ENCODE results near the gene VMP1. TPM values are rescaled to one million over a fixed set of nuclear protein-coding genes. Genes with fewer than 3 reads are reported as not detected.

VMP1 gene
- total RNA-seq, 1 donor from 2014 or later = 176 TPM

- Mint-ChIP-seq H3K27ac (no peak overlapping the region), H3K4me1 (peaks cover 3% of the 10 kb centered on the region), H3K9me3 (no peaks in the 10 kb centered on the region), H3K36me3 (ENCODE audit: low read depth) (peaks cover 81% of the 10 kb centered on the region), H3K4me3 (no peak overlapping the region), H3K27me3 (no peaks in the 10 kb centered on the region)
- CTCF ChIA-PET = no interaction called here
- TF ChIP-seq CTCF (IDR thresholded peaks at IDR 0.05) = no peak
- intact Hi-C loops (cut with micrococcal nuclease) = no loop called here
- ATAC-seq (ENCODE audit: low read depth) (no peak), DNase-seq (no peak)
- POLR2A ChIA-PET = no interaction called here
Measured at GRCh38 chr17:59680314-59680713, 27.1 kb upstream of the VMP1 start.

- POLR2A ChIA-PET = no interaction called here
- no peaks in the 10 kb centered on the region for H3K9me3 Mint-ChIP-seq
- ATAC-seq (ENCODE audit: low read depth) = no peak
Measured at GRCh38 chr17:59683283-59683682, 24.2 kb upstream of the VMP1 start.

GRCh38 chr17:59684967-59685366, 22.5 kb upstream of the VMP1 start:
- TF ChIP-seq CTCF (IDR thresholded peaks at IDR 0.05) = no peak
- ChIA-PET POLR2A (interaction anchor here (0.6 kb wide), 1 partner anchor 51 kb away, joined by 3 read pairs; no protein-coding TSS in a partner anchor), CTCF (interaction anchor here (0.9 to 1.4 kb wide), 2 partner anchors 66 to 228 kb away, joined by 4 read pairs; no protein-coding TSS in a partner anchor)
- no peaks in the 10 kb centered on the region for H3K9me3 Mint-ChIP-seq
- H3K4me1 Mint-ChIP-seq = peaks cover 3% of the 10 kb centered on the region
- H3K36me3 Mint-ChIP-seq (ENCODE audit: low read depth) = peaks cover 88% of the 10 kb centered on the region
- H3K4me3 Mint-ChIP-seq = no peak overlapping the region
- intact Hi-C loops (cut with micrococcal nuclease) = no loop called here
- no peak overlapping the region for H3K27ac Mint-ChIP-seq
- no peak for DNase-seq
- no peaks in the 10 kb centered on the region for H3K27me3 Mint-ChIP-seq
- no peak for ATAC-seq (ENCODE audit: low read depth)

More at GRCh38 chr17:59683283-59683682, 24.2 kb upstream of the VMP1 start:
- Mint-ChIP-seq H3K4me1 (no peaks in the 10 kb centered on the region), H3K36me3 (ENCODE audit: low read depth) (peaks cover 83% of the 10 kb centered on the region), H3K4me3 (no peak overlapping the region), H3K27me3 (no peaks in the 10 kb centered on the region), H3K27ac (no peak overlapping the region)
- DNase-seq = no peak
- CTCF ChIA-PET = interaction anchor here (1.0 kb wide), 1 partner anchor 12 kb away, joined by 6 read pairs; no protein-coding TSS in a partner anchor
- intact Hi-C loops (cut with micrococcal nuclease) = no loop called here
- TF ChIP-seq CTCF (IDR thresholded peaks at IDR 0.05) = no peak

GRCh38 chr17:59688008-59688407, 19.4 kb upstream of the VMP1 start:
- CTCF ChIA-PET = no interaction called here
- ATAC-seq (ENCODE audit: low read depth) (no peak), DNase-seq (no peak)
- Mint-ChIP-seq H3K4me1 (peaks cover 3% of the 10 kb centered on the region), H3K27ac (peak overlapping the region; percentile 50), H3K27me3 (no peaks in the 10 kb centered on the region), H3K9me3 (no peaks in the 10 kb centered on the region), H3K36me3 (ENCODE audit: low read depth) (peaks cover 85% of the 10 kb centered on the region), H3K4me3 (no peak overlapping the region)
- TF ChIP-seq CTCF (IDR thresholded peaks at IDR 0.05) = no peak
- intact Hi-C loops (cut with micrococcal nuclease) = no loop called here
- POLR2A ChIA-PET = interaction anchor here (0.6 kb wide), 1 partner anchor 361 kb away, joined by 4 read pairs; no protein-coding TSS in a partner anchor

- ATAC-seq (ENCODE audit: low read depth) = no peak
- H3K27me3 Mint-ChIP-seq = no peaks in the 10 kb centered on the region
- TF ChIP-seq CTCF (IDR thresholded peaks at IDR 0.05) = no peak
- H3K36me3 Mint-ChIP-seq (ENCODE audit: low read depth) = peaks cover 84% of the 10 kb centered on the region
- H3K27ac Mint-ChIP-seq = peak overlapping the region; percentile 50
- H3K9me3 Mint-ChIP-seq = no peaks in the 10 kb centered on the region
- no peak overlapping the region for H3K4me3 Mint-ChIP-seq
- POLR2A ChIA-PET = no interaction called here
- CTCF ChIA-PET = no interaction called here
- peaks cover 3% of the 10 kb centered on the region for H3K4me1 Mint-ChIP-seq
- intact Hi-C loops (cut with micrococcal nuclease) = no loop called here
- DNase-seq = no peak
Measured at GRCh38 chr17:59688496-59688895, 19.0 kb upstream of the VMP1 start.
